Measurements from ENCODE around the gene PRKAG2. TPM values are rescaled to one million over a fixed set of nuclear protein-coding genes. Genes with fewer than 3 reads are reported as not detected.

PRKAG2 gene
- total and polyA plus RNA-seq, 4 donors = 3.6 to 25.1 (median 16.8) TPM

- TF ChIP-seq GABPA (IDR thresholded peaks at IDR 0.05 in 1 of 2, conservative IDR thresholded peaks at IDR 0.05 in 1 of 2) (no peak), ZBTB33 (IDR thresholded peaks at IDR 0.05) (no peak), SP1 (IDR thresholded peaks at IDR 0.05) (no peak), NR2F2 (IDR thresholded peaks at IDR 0.05) (no peak), FOXA2 (IDR thresholded peaks at IDR 0.05) (no peak), ATF3 (IDR thresholded peaks at IDR 0.05) (no peak), HNF4A (conservative IDR thresholded peaks at IDR 0.05) (no peak), MAX (IDR thresholded peaks at IDR 0.05) (no peak), TAF1 (conservative IDR thresholded peaks at IDR 0.05) (no peak), RAD21 (IDR thresholded peaks at IDR 0.05) (no peak)
- TF ChIP-seq, protein P1, sequence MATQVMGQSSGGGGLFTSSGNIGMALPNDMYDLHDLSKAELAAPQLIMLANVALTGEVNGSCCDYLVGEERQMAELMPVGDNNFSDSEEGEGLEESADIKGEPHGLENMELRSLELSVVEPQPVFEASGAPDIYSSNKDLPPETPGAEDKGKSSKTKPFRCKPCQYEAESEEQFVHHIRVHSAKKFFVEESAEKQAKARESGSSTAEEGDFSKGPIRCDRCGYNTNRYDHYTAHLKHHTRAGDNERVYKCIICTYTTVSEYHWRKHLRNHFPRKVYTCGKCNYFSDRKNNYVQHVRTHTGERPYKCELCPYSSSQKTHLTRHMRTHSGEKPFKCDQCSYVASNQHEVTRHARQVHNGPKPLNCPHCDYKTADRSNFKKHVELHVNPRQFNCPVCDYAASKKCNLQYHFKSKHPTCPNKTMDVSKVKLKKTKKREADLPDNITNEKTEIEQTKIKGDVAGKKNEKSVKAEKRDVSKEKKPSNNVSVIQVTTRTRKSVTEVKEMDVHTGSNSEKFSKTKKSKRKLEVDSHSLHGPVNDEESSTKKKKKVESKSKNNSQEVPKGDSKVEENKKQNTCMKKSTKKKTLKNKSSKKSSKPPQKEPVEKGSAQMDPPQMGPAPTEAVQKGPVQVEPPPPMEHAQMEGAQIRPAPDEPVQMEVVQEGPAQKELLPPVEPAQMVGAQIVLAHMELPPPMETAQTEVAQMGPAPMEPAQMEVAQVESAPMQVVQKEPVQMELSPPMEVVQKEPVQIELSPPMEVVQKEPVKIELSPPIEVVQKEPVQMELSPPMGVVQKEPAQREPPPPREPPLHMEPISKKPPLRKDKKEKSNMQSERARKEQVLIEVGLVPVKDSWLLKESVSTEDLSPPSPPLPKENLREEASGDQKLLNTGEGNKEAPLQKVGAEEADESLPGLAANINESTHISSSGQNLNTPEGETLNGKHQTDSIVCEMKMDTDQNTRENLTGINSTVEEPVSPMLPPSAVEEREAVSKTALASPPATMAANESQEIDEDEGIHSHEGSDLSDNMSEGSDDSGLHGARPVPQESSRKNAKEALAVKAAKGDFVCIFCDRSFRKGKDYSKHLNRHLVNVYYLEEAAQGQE (IDR thresholded peaks at IDR 0.05) = no peak
- Histone ChIP-seq H3K9me3 (ENCODE audit: control insufficient read depth in 4 of 4, low read length in 3 of 4) (no peaks in the 10 kb centered on the region), H3K4me3 (ENCODE audit: low read depth in 1 of 3, low read length in 3 of 3) (no peak overlapping the region), H3K4me1 (ENCODE audit: control insufficient read depth in 4 of 4, insufficient read depth in 4 of 4, low read length in 3 of 4) (peaks cover 0 to 2% (median 0%) of the 10 kb centered on the region in 4 donors), H3K36me3 (ENCODE audit: control insufficient read depth in 4 of 4, insufficient read depth in 3 of 4, low read depth in 1 of 4, low read length in 3 of 4) (peaks cover 0 to 7% (median 3%) of the 10 kb centered on the region in 4 donors), H3K27ac (ENCODE audit: low read depth in 1 of 2, low read length in 2 of 2) (no peak overlapping the region), H3K27me3 (ENCODE audit: control insufficient read depth in 4 of 4, insufficient read depth in 4 of 4, low read length in 3 of 4) (no peaks in the 10 kb centered on the region), H3K9ac (ENCODE audit: low read depth in 1 of 2, low read length in 2 of 2) (no peak overlapping the region)
- no peak for DNase-seq (ENCODE audit: low spot score)
- WGBS = 89% methylated on average over 13 of the region's 13 CpGs
Observed at GRCh38 chr7:151686016-151686766, 190.7 kb downstream of the PRKAG2 start.

GRCh38 chr7:151684408-151685175 lies 192.3 kb downstream of the PRKAG2 start:
- TF ChIP-seq ZBTB33 (IDR thresholded peaks at IDR 0.05) = no peak
- TF ChIP-seq YY1 (IDR thresholded peaks at IDR 0.05) = no peak
- TF ChIP-seq FOXA2 (IDR thresholded peaks at IDR 0.05) = no peak
- TF ChIP-seq EGR1 (IDR thresholded peaks at IDR 0.05; ENCODE audit: low read depth in 2 of 2) = no peak
- no peak for TF ChIP-seq NR2F2 (IDR thresholded peaks at IDR 0.05)
- TF ChIP-seq SP1 (IDR thresholded peaks at IDR 0.05) = no peak
- no peak for TF ChIP-seq RAD21 (IDR thresholded peaks at IDR 0.05)
- 96% methylated on average over 13 of the region's 13 CpGs for WGBS
- Histone ChIP-seq H3K36me3 (ENCODE audit: control insufficient read depth in 4 of 4, insufficient read depth in 3 of 4, low read depth in 1 of 4, low read length in 3 of 4) (peaks cover 0 to 4% (median 3%) of the 10 kb centered on the region in 4 donors), H3K27me3 (ENCODE audit: control insufficient read depth in 4 of 4, insufficient read depth in 4 of 4, low read length in 3 of 4) (no peaks in the 10 kb centered on the region), H3K27ac (ENCODE audit: low read depth in 1 of 2, low read length in 2 of 2) (no peak overlapping the region), H3K4me3 (ENCODE audit: low read depth in 1 of 3, low read length in 3 of 3) (no peak overlapping the region), H3K4me1 (ENCODE audit: control insufficient read depth in 4 of 4, insufficient read depth in 4 of 4, low read length in 3 of 4) (peaks cover 0 to 2% (median 0%) of the 10 kb centered on the region in 4 donors), H3K9me3 (ENCODE audit: control insufficient read depth in 4 of 4, low read length in 3 of 4) (no peaks in the 10 kb centered on the region), H3K9ac (ENCODE audit: low read depth in 1 of 2, low read length in 2 of 2) (no peak overlapping the region)
- DNase-seq (ENCODE audit: low spot score) = no peak
